Transverse colon (tissue), 4 donors: Measurements from ENCODE around the gene ACBD6. TPM values are rescaled to one million over a fixed set of nuclear protein-coding genes. Genes with fewer than 3 reads are reported as not detected.

Experiments used
- DNase-seq: peaks from one replicate; pipeline ENCODE4 v3.0.0-alpha.2; 2019
- H3K27ac ChIP-seq, 4 donors: fragments of 200-600 bp; sonication (generic); 2 replicates each; pipeline ENCODE4 v1.5.1; 2016 to 2018; ENCODE audit warnings: inconsistent platforms in 4 of 4
- H3K27me3 ChIP-seq: fragments of 200-600 bp; sonication (generic); 2 replicates; pipeline ENCODE4 v1.5.1; 2017; ENCODE audit warnings: inconsistent platforms
- H3K36me3 ChIP-seq, 4 donors: fragments of 200-600 bp; sonication (generic); 2 replicates each; pipeline ENCODE4 v1.5.1; 2017 to 2019; ENCODE audit warnings: inconsistent platforms in 4 of 4
- H3K4me1 ChIP-seq, 4 donors: fragments of 200-600 bp; sonication (generic); 2 replicates each; pipeline ENCODE4 v1.5.1; 2017 to 2020; ENCODE audit warnings: inconsistent platforms in 4 of 4
- H3K4me3 ChIP-seq, 4 donors: fragments of 200-600 bp; sonication (generic); 1 replicate in 1 of 4; 2 replicates in 3 of 4; pipeline versions ENCODE4 v1.5.1 to v1.6.1; 2017 to 2019; ENCODE audit warnings: inconsistent platforms in 4 of 4
- H3K9me3 ChIP-seq, 2 donors: fragments of 200-600 bp; sonication (generic); 2 replicates each; pipeline ENCODE4 v1.5.1; 2017 to 2019; ENCODE audit warnings: inconsistent platforms in 2 of 2
- EP300 ChIP-seq: sonication (generic); formaldehyde crosslinking; IDR thresholded peaks from one replicate; pipeline ENCODE4 v1.6.1; 2017; ENCODE audit warnings: antibody characterized with exemption, low read depth
- POLR2A ChIP-seq: fragments of 450-650 bp; IDR thresholded peaks from one replicate; pipeline ENCODE4 v1.6.1; 2016; ENCODE audit warnings: antibody characterized with exemption, mild to moderate bottlenecking, moderate library complexity
- POLR2AphosphoS5 ChIP-seq, 3 donors: sonication (generic); formaldehyde crosslinking; IDR thresholded peaks; one replicate each; pipeline ENCODE4 v1.6.1; 2016; ENCODE audit warnings: antibody characterized with exemption in 3 of 3
- WGBS, 2 donors: methylation state at CpG; one replicate each; pipeline ENCODE4 v1.1.5; 2018; ENCODE audit warnings: low coverage in 1 of 2; 5-methylcytosine and 5-hydroxymethylcytosine counted together
- in situ Hi-C, 4 donors: fragments of 200-750 bp; cut with MboI; loops; one replicate each; pipeline versions ENCODE4 v1.15.0 to v1.15.1; 2017; ENCODE audit warnings: low sequenced_read_pairs in 3 of 4, low pct_ligation_motif_present in 1 of 4, low pct_unique_long_range_greater_than_20kb in 1 of 4
- intact Hi-C: fragments of 100-400 bp; cut with DNase I; formaldehyde crosslinking; loops from one replicate; pipeline ENCODE4 v1.15.1; 2023; ENCODE audit warnings: low total_unique reads
- total RNA-seq, 4 donors: library from RNA; depleted of rRNA; stranded (reverse); fragments of >200 nt; gene quantifications; one replicate each; pipeline ENCODE4 v1.1.0, GENCODE V29; 2016
- TF ChIP-seq, protein P1 (sequence below), 5 experiments: fragments of 200-600 bp in 3 of 5; fragments of 450-650 bp in 2 of 5; sonication (generic) in 3 of 5; IDR thresholded peaks; 1 replicate in 2 of 5; 2 replicates in 3 of 5; pipeline ENCODE4 v1.5.1; 2016 to 2017; ENCODE audit warnings: antibody characterized with exemption in 5 of 5, inconsistent platforms in 3 of 5, mild to moderate bottlenecking in 2 of 5, moderate library complexity in 1 of 5

Gene ACBD6
- total RNA-seq, 4 donors from 2014 or later, result 9.7 to 48.4 (median 38.6) TPM

DNA sequence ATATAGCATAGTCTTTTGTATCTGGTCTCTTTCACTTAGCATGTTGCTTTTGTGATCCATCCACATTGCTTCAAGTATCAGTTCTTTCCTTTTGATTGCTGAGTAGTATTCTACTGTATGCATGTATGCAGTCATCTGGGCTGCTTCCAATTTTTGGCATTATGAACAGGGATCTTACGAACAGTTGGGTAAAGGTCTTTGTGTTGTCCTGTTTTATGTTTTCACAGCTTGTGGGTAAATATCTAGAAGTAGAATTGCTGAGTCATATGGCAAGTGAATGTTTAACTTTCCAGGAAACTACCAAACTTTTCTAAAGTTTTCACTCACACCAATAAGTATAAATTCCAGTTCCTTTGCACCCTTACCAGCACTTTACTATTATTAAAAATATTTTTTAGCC lies 211.4 kb downstream of the ACBD6 start:
- Histone ChIP-seq H3K27ac (peak overlapping the region in 3 of 4 donors; percentile 24 to 54 (median 52)), H3K4me1 (peaks cover 0 to 23% (median 4%) of the 10 kb centered on the region in 4 donors), H3K27me3 (no peaks in the 10 kb centered on the region), H3K36me3 (peaks cover 0 to 9% (median 0%) of the 10 kb centered on the region in 4 donors), H3K4me3 (no peak overlapping the region), H3K9me3 (no peaks in the 10 kb centered on the region)
- WGBS, 2 donors, result 14 to 53% methylated on average over 1 of the region's 1 CpG
- TF ChIP-seq POLR2A, result no peak
- no peak for TF ChIP-seq POLR2AphosphoS5 (IDR thresholded peaks at IDR 0.05)
- no peak for TF ChIP-seq EP300
- TF ChIP-seq, protein P1, sequence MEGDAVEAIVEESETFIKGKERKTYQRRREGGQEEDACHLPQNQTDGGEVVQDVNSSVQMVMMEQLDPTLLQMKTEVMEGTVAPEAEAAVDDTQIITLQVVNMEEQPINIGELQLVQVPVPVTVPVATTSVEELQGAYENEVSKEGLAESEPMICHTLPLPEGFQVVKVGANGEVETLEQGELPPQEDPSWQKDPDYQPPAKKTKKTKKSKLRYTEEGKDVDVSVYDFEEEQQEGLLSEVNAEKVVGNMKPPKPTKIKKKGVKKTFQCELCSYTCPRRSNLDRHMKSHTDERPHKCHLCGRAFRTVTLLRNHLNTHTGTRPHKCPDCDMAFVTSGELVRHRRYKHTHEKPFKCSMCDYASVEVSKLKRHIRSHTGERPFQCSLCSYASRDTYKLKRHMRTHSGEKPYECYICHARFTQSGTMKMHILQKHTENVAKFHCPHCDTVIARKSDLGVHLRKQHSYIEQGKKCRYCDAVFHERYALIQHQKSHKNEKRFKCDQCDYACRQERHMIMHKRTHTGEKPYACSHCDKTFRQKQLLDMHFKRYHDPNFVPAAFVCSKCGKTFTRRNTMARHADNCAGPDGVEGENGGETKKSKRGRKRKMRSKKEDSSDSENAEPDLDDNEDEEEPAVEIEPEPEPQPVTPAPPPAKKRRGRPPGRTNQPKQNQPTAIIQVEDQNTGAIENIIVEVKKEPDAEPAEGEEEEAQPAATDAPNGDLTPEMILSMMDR (IDR thresholded peaks at IDR 0.05), result no peak
- in situ Hi-C loops (no loop called here), intact Hi-C loops (no loop called here)
- DNase-seq, result no peak

GRCh38 chr1:180290265-180291001 lies 211.9 kb downstream of the ACBD6 start:
- Histone ChIP-seq H3K4me1 (peaks cover 0 to 23% (median 4%) of the 10 kb centered on the region in 4 donors), H3K36me3 (peaks cover 0 to 9% (median 0%) of the 10 kb centered on the region in 4 donors), H3K9me3 (no peaks in the 10 kb centered on the region), H3K27me3 (no peaks in the 10 kb centered on the region), H3K4me3 (no peak overlapping the region), H3K27ac (peak overlapping the region in 3 of 4 donors; percentile 24 to 54 (median 52))
- intact Hi-C loops, result no loop called here
- in situ Hi-C loops, result no loop called here
- TF ChIP-seq POLR2A, result no peak
- no peak for TF ChIP-seq EP300
- TF ChIP-seq, protein P1 (IDR thresholded peaks at IDR 0.05), result no peak
- TF ChIP-seq POLR2AphosphoS5 (IDR thresholded peaks at IDR 0.05), result no peak
- WGBS, 2 donors, result 82 to 92% methylated on average over 4 to 6 of the region's 6 CpGs
- no peak for DNase-seq

GRCh38 chr1:180288940-180289339 lies 213.4 kb downstream of the ACBD6 start:
- Histone ChIP-seq H3K27ac (no peak overlapping the region), H3K27me3 (no peaks in the 10 kb centered on the region), H3K9me3 (no peaks in the 10 kb centered on the region), H3K36me3 (peaks cover 0 to 9% (median 0%) of the 10 kb centered on the region in 4 donors), H3K4me1 (peaks cover 0 to 23% (median 4%) of the 10 kb centered on the region in 4 donors), H3K4me3 (no peak overlapping the region)
- TF ChIP-seq, protein P1 (IDR thresholded peaks at IDR 0.05), result no peak
- TF ChIP-seq EP300, result no peak
- TF ChIP-seq POLR2A, result no peak
- intact Hi-C loops, result no loop called here
- 54 to 67% methylated on average over 1 of the region's 1 CpG for WGBS, 2 donors
- DNase-seq, result no peak
- in situ Hi-C loops, result no loop called here

DNA sequence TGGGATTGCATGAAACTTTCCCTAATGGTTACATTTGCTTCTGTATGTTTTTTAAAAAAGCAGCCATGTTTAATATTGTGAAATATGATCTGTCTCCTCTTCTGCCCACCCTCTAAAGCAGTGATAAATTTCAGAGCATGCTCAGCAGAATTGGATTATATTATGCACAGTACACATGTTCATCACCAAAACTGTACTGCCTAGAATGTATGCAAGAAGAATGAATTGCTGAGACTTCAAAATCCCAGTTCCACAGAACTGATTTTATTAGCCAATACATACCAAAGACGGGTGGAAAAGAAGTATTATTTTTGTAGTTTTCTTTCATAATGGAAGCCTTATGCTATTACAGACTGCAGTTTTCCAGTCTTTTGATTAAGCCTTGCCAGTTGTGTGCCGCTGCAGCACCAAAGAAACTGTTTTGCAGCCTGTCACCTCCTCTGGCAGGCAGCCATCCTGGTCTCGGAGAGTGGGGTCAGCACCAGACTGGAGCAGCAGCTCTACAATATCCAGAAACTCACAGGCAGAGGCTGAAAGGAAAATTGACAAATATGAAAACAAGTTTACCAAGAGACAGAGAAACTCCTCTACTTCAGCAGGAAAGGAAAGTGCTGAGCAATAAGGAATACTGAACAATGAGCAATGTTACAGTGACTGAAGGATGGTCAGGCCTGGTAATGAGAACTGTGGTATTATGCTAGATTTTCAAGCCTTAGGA lies 214.2 kb downstream of the ACBD6 start:
- Histone ChIP-seq H3K27ac (peak overlapping the region in 2 of 4 donors; percentile 5 to 9), H3K36me3 (peaks cover 0 to 9% (median 0%) of the 10 kb centered on the region in 4 donors), H3K4me1 (peaks cover 0 to 23% (median 4%) of the 10 kb centered on the region in 4 donors), H3K9me3 (no peaks in the 10 kb centered on the region), H3K27me3 (no peaks in the 10 kb centered on the region), H3K4me3 (no peak overlapping the region)
- 33 to 77% methylated on average over 1 to 3 of the region's 3 CpGs for WGBS, 2 donors
- TF ChIP-seq EP300, result no peak
- TF ChIP-seq, protein P1 (IDR thresholded peaks at IDR 0.05), result no peak
- TF ChIP-seq POLR2AphosphoS5 (IDR thresholded peaks at IDR 0.05), result no peak
- no peak for TF ChIP-seq POLR2A
- intact Hi-C loops (no loop called here), in situ Hi-C loops (no loop called here)
- DNase-seq, result no peak
